PFSK-1 (cell line): ENCODE data around the gene AK8.

Experiments
- POLR2AphosphoS5 ChIP-seq: IDR thresholded peaks from 2 replicates; pipeline ENCODE4 v1.6.1; 2012; ENCODE audit warnings: low read depth, mild to moderate bottlenecking, control low read depth, low read length, moderate library complexity
- REST ChIP-seq, 2 experiments: IDR thresholded peaks; 2 replicates each; pipeline versions ENCODE4 v1.6.1 to v1.8.0; 2011 to 2012; ENCODE audit warnings: low read depth in 2 of 2, low read length in 2 of 2, control low read depth in 1 of 2, inconsistent platforms in 1 of 2, mild to moderate bottlenecking in 1 of 2, moderate library complexity in 1 of 2; ENCODE audit not compliant: insufficient read depth in 1 of 2
- SIN3A ChIP-seq: IDR thresholded peaks from 2 replicates; pipeline ENCODE4 v1.6.1; 2012; ENCODE audit warnings: mild to moderate bottlenecking, low read length, moderate library complexity, borderline replicate concordance; ENCODE audit not compliant: insufficient read depth
- TAF1 ChIP-seq: IDR thresholded peaks from 2 replicates; pipeline ENCODE4 v1.6.1; 2012; ENCODE audit warnings: low read length, control low read depth, borderline replicate concordance; ENCODE audit not compliant: insufficient read depth

GRCh38 chr9:132892400-132892799 is 14.3 kb upstream of the AK8 start:
- no peak for TF ChIP-seq REST (IDR thresholded peaks at IDR 0.05; ENCODE audit: insufficient read depth in 1 of 2, low read depth in 2 of 2, low read length in 2 of 2)
- TF ChIP-seq TAF1, result no peak
- no peak for TF ChIP-seq SIN3A
- TF ChIP-seq POLR2AphosphoS5, result no peak
